ENCODE data around the gene EIF4EBP2. TPM values are rescaled to one million over a fixed set of nuclear protein-coding genes. Genes with fewer than 3 reads are reported as not detected.
A peak's percentile ranks its signal among the peaks of the same experiment; 100 is the strongest.

The EIF4EBP2 gene
- total and polyA plus RNA-seq, 3 donors from 2014 or later, result 41.2 to 50.8 (median 50.7) TPM

DNA sequence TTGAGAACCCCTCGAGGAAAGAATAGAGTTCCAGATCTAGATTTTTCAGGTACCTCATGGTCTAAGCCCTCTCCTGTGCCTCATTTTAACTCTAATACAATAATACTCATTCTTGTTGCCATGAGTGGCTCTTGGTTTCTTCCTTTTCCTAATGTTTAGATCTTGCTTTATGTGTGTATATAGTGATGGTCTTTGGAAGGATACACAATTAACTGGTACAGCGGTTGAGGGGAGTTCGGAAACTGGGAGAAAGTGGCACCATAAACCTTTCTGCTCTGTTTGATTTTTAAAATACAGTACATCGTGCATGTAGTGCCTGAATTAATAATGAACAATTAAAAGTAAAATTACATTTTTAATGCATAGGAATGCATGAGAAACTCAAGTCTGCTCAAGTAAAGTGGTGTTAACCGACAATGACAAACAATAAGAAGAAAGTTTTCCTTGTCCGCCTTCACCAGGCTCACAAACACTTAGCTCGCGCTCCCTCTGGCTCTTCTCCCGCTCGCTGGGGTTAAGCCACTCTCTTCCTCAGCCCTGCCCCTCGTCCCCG is 386 bp upstream of the EIF4EBP2 start:
- Histone ChIP-seq H3K27ac (peak overlapping the region in 1 of 2 donors; percentile 95), H3K4me1 (peaks cover 17% of the 10 kb centered on the region), H3K27me3 (no peaks in the 10 kb centered on the region), H3K9me3 (no peaks in the 10 kb centered on the region), H3K4me3 (peak overlapping the region; percentile 93), H3K36me3 (ENCODE audit: low read depth, missing control alignments) (no peaks in the 10 kb centered on the region)
- TF ChIP-seq, protein P1, sequence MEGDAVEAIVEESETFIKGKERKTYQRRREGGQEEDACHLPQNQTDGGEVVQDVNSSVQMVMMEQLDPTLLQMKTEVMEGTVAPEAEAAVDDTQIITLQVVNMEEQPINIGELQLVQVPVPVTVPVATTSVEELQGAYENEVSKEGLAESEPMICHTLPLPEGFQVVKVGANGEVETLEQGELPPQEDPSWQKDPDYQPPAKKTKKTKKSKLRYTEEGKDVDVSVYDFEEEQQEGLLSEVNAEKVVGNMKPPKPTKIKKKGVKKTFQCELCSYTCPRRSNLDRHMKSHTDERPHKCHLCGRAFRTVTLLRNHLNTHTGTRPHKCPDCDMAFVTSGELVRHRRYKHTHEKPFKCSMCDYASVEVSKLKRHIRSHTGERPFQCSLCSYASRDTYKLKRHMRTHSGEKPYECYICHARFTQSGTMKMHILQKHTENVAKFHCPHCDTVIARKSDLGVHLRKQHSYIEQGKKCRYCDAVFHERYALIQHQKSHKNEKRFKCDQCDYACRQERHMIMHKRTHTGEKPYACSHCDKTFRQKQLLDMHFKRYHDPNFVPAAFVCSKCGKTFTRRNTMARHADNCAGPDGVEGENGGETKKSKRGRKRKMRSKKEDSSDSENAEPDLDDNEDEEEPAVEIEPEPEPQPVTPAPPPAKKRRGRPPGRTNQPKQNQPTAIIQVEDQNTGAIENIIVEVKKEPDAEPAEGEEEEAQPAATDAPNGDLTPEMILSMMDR (IDR thresholded peaks at IDR 0.05), result no peak
- no peak for TF ChIP-seq POLR2A (IDR thresholded peaks at IDR 0.05)
- intact Hi-C loops (cut with DNase I; ENCODE audit: low total_unique reads), result no loop called here
- WGBS, 2 donors, result 5% methylated on average over 12 of the region's 12 CpGs
- no peak for DNase-seq

DNA sequence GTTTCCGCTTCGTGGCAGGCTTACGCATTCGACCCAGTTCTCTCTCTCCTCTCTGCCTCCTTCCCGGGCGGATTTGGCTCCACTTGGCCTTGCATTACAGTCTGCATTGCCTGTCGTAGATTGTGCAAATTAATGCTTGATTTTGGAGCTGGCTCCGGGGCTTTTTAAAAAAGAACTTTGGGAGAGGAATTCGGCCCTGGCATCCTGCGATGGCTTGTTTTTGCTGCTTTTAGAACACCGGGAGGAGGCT is 767 bp downstream of the EIF4EBP2 start:
- no peaks in the 10 kb centered on the region for H3K9me3 ChIP-seq
- no peaks in the 10 kb centered on the region for H3K27me3 ChIP-seq
- 1% methylated on average over 11 of the region's 11 CpGs for WGBS, 2 donors
- H3K4me1 ChIP-seq, result peaks cover 22% of the 10 kb centered on the region
- intact Hi-C loops (cut with DNase I; ENCODE audit: low total_unique reads), result no loop called here
- H3K27ac ChIP-seq, result peak overlapping the region; percentile 91 to 95
- no peak for DNase-seq
- no peak for TF ChIP-seq POLR2A (IDR thresholded peaks at IDR 0.05)
- TF ChIP-seq, protein P1 (IDR thresholded peaks at IDR 0.05), result no peak
- H3K36me3 ChIP-seq (ENCODE audit: low read depth, missing control alignments), result no peaks in the 10 kb centered on the region
- H3K4me3 ChIP-seq, result peak overlapping the region; percentile 93

DNA sequence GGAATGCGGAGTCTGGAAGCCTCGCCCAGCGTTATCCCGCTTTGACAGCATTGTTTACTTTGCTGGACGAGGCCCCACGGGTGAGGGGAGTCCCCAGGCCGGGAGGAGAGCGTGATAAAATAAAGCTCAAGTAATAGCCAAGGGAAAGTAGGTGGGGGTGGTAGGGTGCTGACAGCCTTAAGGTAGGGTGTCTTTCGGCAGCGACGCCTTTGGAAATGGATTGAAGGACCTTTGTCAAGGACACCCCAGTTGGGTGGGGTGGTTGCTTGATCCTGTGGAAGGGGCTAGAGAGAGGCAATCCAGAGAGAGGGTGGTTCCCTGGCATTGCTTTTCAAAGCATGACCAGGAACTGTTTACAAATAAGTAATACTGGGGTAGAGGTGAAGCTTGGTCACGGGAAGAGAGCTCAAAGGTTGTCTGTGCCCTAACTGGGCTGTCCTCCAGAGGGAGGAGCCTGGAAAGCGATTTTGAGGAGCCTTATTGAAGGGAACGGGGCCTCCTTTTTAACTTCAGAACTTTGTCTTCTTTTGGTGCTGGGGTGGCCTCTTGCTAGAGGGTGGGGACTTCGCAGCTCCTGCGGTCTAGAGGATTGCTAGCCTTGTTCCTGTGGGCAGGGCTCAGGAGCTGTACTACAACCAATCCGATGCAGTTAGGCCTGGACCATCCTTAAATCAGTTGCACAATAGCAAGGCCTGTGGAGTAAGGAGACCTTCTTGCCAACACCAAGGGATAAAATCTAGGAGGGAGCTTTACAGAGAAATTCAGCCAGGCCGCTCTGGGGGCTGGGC is 1.3 kb downstream of the EIF4EBP2 start:
- H3K27me3 ChIP-seq, result no peaks in the 10 kb centered on the region
- WGBS, 2 donors, result 0 to 1% methylated on average over 15 to 18 of the region's 18 CpGs
- no peaks in the 10 kb centered on the region for H3K36me3 ChIP-seq (ENCODE audit: low read depth, missing control alignments)
- peaks cover 22% of the 10 kb centered on the region for H3K4me1 ChIP-seq
- no peak for TF ChIP-seq POLR2A (IDR thresholded peaks at IDR 0.05)
- TF ChIP-seq, protein P1 (IDR thresholded peaks at IDR 0.05), result no peak
- H3K27ac ChIP-seq, result peak overlapping the region; percentile 91 to 95
- intact Hi-C loops (cut with DNase I; ENCODE audit: low total_unique reads), result no loop called here
- H3K4me3 ChIP-seq, result peak overlapping the region; percentile 93
- DNase-seq, result peak; percentile 92
- no peaks in the 10 kb centered on the region for H3K9me3 ChIP-seq

DNA sequence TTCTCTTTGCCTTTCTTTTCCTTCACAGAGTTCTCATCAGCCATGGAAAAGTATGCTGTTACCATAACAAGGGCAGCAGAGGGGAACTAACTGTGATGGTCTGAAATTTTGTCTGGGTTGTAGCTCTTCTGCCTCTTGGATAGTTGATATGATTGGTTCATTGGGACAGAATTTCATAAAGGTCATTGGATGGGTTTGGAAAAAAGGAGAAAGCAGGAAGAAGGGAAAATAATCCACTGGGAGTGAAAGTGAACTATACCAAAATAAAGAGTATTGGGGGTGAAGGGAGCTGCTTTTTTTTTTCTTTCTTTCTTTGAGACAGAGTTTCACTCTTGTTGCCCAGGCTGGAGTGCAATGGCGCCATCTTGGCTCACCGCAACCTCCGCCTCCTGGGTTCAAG is 5.8 kb downstream of the EIF4EBP2 start:
- WGBS, 2 donors, result 90 to 93% methylated on average over 3 of the region's 3 CpGs
- H3K9me3 ChIP-seq, result no peaks in the 10 kb centered on the region
- no peaks in the 10 kb centered on the region for H3K36me3 ChIP-seq (ENCODE audit: low read depth, missing control alignments)
- H3K27ac ChIP-seq, result no peak overlapping the region
- DNase-seq, result no peak
- peaks cover 30% of the 10 kb centered on the region for H3K4me1 ChIP-seq
- no peak for TF ChIP-seq POLR2A (IDR thresholded peaks at IDR 0.05)
- TF ChIP-seq, protein P1 (IDR thresholded peaks at IDR 0.05), result no peak
- no peak overlapping the region for H3K4me3 ChIP-seq
- intact Hi-C loops (cut with DNase I; ENCODE audit: low total_unique reads), result no loop called here
- H3K27me3 ChIP-seq, result no peaks in the 10 kb centered on the region

DNA sequence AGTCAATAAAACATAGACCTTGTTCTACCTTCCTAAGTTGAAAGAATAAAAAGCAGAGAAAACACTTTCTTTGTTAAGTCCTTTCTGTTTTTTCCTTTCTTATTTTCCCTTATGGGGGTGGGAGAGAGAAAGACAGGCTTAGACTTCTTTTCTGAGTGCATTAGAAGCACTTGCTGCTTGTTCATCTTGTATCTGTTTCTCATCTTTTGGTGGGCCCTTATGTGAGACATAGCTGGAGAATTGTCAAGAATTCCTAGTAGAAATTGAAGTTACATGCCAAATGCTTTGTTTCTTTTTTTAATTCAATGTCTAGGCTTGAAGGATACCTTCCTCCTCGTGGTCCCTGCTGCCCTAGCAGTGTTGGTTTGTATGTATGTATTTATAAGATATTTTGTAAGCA is 6.7 kb downstream of the EIF4EBP2 start:
- H3K4me1 ChIP-seq, result peaks cover 29% of the 10 kb centered on the region
- H3K9me3 ChIP-seq, result no peaks in the 10 kb centered on the region
- no peak for DNase-seq
- intact Hi-C loops (cut with DNase I; ENCODE audit: low total_unique reads), result no loop called here
- no peaks in the 10 kb centered on the region for H3K27me3 ChIP-seq
- no peak overlapping the region for H3K4me3 ChIP-seq
- WGBS, 2 donors, result 26 to 43% methylated on average over 1 of the region's 1 CpG
- H3K27ac ChIP-seq, result no peak overlapping the region
- TF ChIP-seq POLR2A (IDR thresholded peaks at IDR 0.05), result no peak
- TF ChIP-seq, protein P1 (IDR thresholded peaks at IDR 0.05), result no peak
- H3K36me3 ChIP-seq (ENCODE audit: low read depth, missing control alignments), result no peaks in the 10 kb centered on the region
